Panc1 (cell line): ENCODE measurements around the gene PITPNB. TPM values are rescaled to one million over a fixed set of nuclear protein-coding genes. Genes with fewer than 3 reads are reported as not detected.

Experiments used
- ATAC-seq: fragments of 200-7000 bp; cut with Tn5 transposase; 2 replicates; pipeline ENCODE4 v1.9.1; 2020; ENCODE audit warnings: mild to moderate bottlenecking, moderate library complexity
- BruUV-seq: library from RNA; stranded (reverse); fragments of 400-500 nt; replicated peaks from 2 replicates; lab custom pipeline; 2021; lab: Mats Ljungman, UMichigan
- CTCF ChIA-PET: fragments of 300-600 bp; sonication (Branson Sonifier 250); formaldehyde crosslinking; loops from one replicate; lab custom pipeline; 2022; ENCODE audit warnings: antibody characterized with exemption; lab: Charles Lee
- POLR2A ChIA-PET: fragments of 300-600 bp; sonication (Branson Sonifier 250); formaldehyde crosslinking; loops from one replicate; lab custom pipeline; 2022; ENCODE audit warnings: antibody characterized with exemption; lab: Charles Lee
- DNase-seq: peaks from one replicate; pipeline ENCODE4 v3.0.0-alpha.2; 2010; ENCODE audit warnings: low read depth, low spot score
- H3K27ac ChIP-seq: 2 replicates; pipeline ENCODE4 v1.5.1; 2011; ENCODE audit warnings: mild to moderate bottlenecking, low read length, inconsistent platforms
- H3K27me3 ChIP-seq: fragments of 200-500 bp; sonication (Bioruptor generic); 2 replicates; pipeline ENCODE4 v1.6.0; 2014; ENCODE audit warnings: low read length, inconsistent platforms; ENCODE audit not compliant: control insufficient read depth, insufficient read depth
- H3K36me3 ChIP-seq: fragments of 200-500 bp; sonication (Bioruptor generic); 2 replicates; pipeline ENCODE4 v1.5.1; 2014; ENCODE audit warnings: inconsistent platforms, mild to moderate bottlenecking, low read length, moderate library complexity; ENCODE audit not compliant: control insufficient read depth, insufficient read depth
- H3K4me1 ChIP-seq: 2 replicates; pipeline ENCODE4 v1.5.1; 2011; ENCODE audit warnings: inconsistent platforms, mild to moderate bottlenecking, low read length, moderate library complexity; ENCODE audit not compliant: control insufficient read depth, insufficient read depth
- H3K4me3 ChIP-seq, 2 experiments: 2 replicates each; pipeline ENCODE4 v1.5.1; 2011 to 2012; ENCODE audit warnings: low read depth in 2 of 2, low read length in 2 of 2, mild to moderate bottlenecking in 2 of 2, inconsistent platforms in 1 of 2, moderate library complexity in 1 of 2
- H3K9me3 ChIP-seq: fragments of 200-500 bp; sonication (Bioruptor generic); 2 replicates; pipeline ENCODE4 v1.5.1; 2014; ENCODE audit warnings: low read depth, mild to moderate bottlenecking, inconsistent platforms, low read length, moderate library complexity; ENCODE audit not compliant: control insufficient read depth, insufficient read depth
- CTCF ChIP-seq: fragments of 450-650 bp; IDR thresholded peaks from 2 replicates; pipeline ENCODE4 v1.5.1; 2017; ENCODE audit warnings: mild to moderate bottlenecking
- POLR2AphosphoS5 ChIP-seq: IDR thresholded peaks from 2 replicates; pipeline ENCODE4 v1.6.1; 2012; ENCODE audit warnings: mild to moderate bottlenecking, low read depth, low read length, moderate library complexity
- REST ChIP-seq, 2 experiments: IDR thresholded peaks; 2 replicates each; pipeline ENCODE4 v1.6.1; 2011 to 2012; ENCODE audit warnings: low read depth in 2 of 2, control low read depth in 1 of 2, low read length in 1 of 2, mild to moderate bottlenecking in 1 of 2, moderate library complexity in 1 of 2; ENCODE audit not compliant: insufficient read depth in 1 of 2
- SIN3A ChIP-seq: IDR thresholded peaks from 2 replicates; pipeline ENCODE4 v1.6.1; 2012; ENCODE audit warnings: low read depth, mild to moderate bottlenecking, low read length, moderate library complexity, borderline replicate concordance; ENCODE audit not compliant: insufficient read depth
- TCF7L2 ChIP-seq: IDR thresholded peaks from 2 replicates; pipeline ENCODE4 v1.6.1; 2011; ENCODE audit warnings: mild to moderate bottlenecking, low read depth, low read length, inconsistent platforms
- in situ Hi-C: cut with HindIII; loops from 2 replicates; pipeline ENCODE4 v1.10.0; 2016; ENCODE audit warnings: low sequenced_read_pairs, low pct_unique_long_range_greater_than_20kb
- intact Hi-C: fragments of 100-400 bp; cut with micrococcal nuclease; formaldehyde crosslinking; loops from one replicate; pipeline ENCODE4 v1.10.0; 2022; ENCODE audit not compliant: unreplicated experiment
- total RNA-seq: library from RNA; stranded (reverse); gene quantifications from one replicate; pipeline ENCODE4 v1.2.1, GENCODE V29; 2021; ENCODE audit not compliant: unreplicated experiment

PITPNB gene
- total RNA-seq, 1 experiment from 2014 or later, result 67.0 TPM

GRCh38 chr22:27947448-27947847, 28.4 kb upstream of the PITPNB start:
- intact Hi-C loops (no loop called here), in situ Hi-C loops (no loop called here)
- H3K36me3 ChIP-seq, result no peaks in the 10 kb centered on the region
- POLR2A ChIA-PET, result no interaction called here
- DNase-seq, result no peak
- no peaks in the 10 kb centered on the region for H3K27me3 ChIP-seq
- no peak for ATAC-seq
- no TSS peak for BruUV-seq
- no peaks in the 10 kb centered on the region for H3K9me3 ChIP-seq
- no peak overlapping the region for H3K27ac ChIP-seq
- CTCF ChIA-PET, result no interaction called here
- H3K4me1 ChIP-seq, result no peaks in the 10 kb centered on the region
- H3K4me3 ChIP-seq, result no peak overlapping the region
- TF ChIP-seq REST (IDR thresholded peaks at IDR 0.05; ENCODE audit: insufficient read depth in 1 of 2, low read depth in 2 of 2, low read length in 1 of 2) (no peak), SIN3A (no peak), TCF7L2 (no peak), POLR2AphosphoS5 (no peak), CTCF (no peak)

- Histone ChIP-seq H3K9me3 (no peaks in the 10 kb centered on the region), H3K27me3 (no peaks in the 10 kb centered on the region), H3K4me1 (no peaks in the 10 kb centered on the region), H3K27ac (no peak overlapping the region), H3K4me3 (no peak overlapping the region), H3K36me3 (no peaks in the 10 kb centered on the region)
- TF ChIP-seq CTCF (no peak), POLR2AphosphoS5 (no peak), TCF7L2 (no peak), SIN3A (no peak), REST (IDR thresholded peaks at IDR 0.05; ENCODE audit: insufficient read depth in 1 of 2, low read depth in 2 of 2, low read length in 1 of 2) (no peak)
- CTCF ChIA-PET, result no interaction called here
- intact Hi-C loops, result no loop called here
- in situ Hi-C loops, result no loop called here
- ATAC-seq, result no peak
- POLR2A ChIA-PET, result no interaction called here
- no TSS peak for BruUV-seq
- no peak for DNase-seq
Observed at GRCh38 chr22:27941143-27941542, 22.1 kb upstream of the PITPNB start.
